Esophagus (tissue), 2 donors: ENCODE data around the gene TTN. TPM values are rescaled to one million over a fixed set of nuclear protein-coding genes. Genes with fewer than 3 reads are reported as not detected.

Experiments
- H3K27ac ChIP-seq, 2 donors: one replicate each; pipeline ENCODE4 v1.5.1; 2013; ENCODE audit warnings: low read depth in 2 of 2, mild to moderate bottlenecking in 2 of 2, inconsistent platforms in 1 of 2, low read length in 1 of 2, moderate library complexity in 1 of 2
- H3K27me3 ChIP-seq, 2 donors: one replicate each; pipeline ENCODE4 v1.6.1; 2013; ENCODE audit warnings: low read length in 2 of 2, control low read depth in 1 of 2, mild to moderate bottlenecking in 1 of 2; ENCODE audit not compliant: insufficient read depth in 2 of 2, control insufficient read depth in 1 of 2
- H3K36me3 ChIP-seq, 2 donors: one replicate each; pipeline ENCODE4 v1.6.1; 2013; ENCODE audit warnings: low read length in 1 of 2; ENCODE audit not compliant: control insufficient read depth in 2 of 2, insufficient read depth in 2 of 2
- H3K4me1 ChIP-seq, 2 donors: one replicate each; pipeline ENCODE4 v1.6.1; 2013; ENCODE audit warnings: low read length in 1 of 2; ENCODE audit not compliant: control insufficient read depth in 2 of 2, insufficient read depth in 2 of 2
- H3K4me3 ChIP-seq, 2 donors: one replicate each; pipeline ENCODE4 v1.5.1; 2013; ENCODE audit warnings: low read length in 2 of 2, mild to moderate bottlenecking in 2 of 2, low read depth in 1 of 2, moderate library complexity in 1 of 2
- H3K9me3 ChIP-seq, 2 donors: one replicate each; pipeline ENCODE4 v1.6.1; 2013; ENCODE audit warnings: mild to moderate bottlenecking in 2 of 2, low read depth in 1 of 2, low read length in 1 of 2, moderate library complexity in 1 of 2; ENCODE audit not compliant: control insufficient read depth in 2 of 2, insufficient read depth in 1 of 2
- WGBS, 2 donors: extraction: QIAGEN DNeasy Blood & Tissue Kit; methylation state at CpG; one replicate each; pipeline ENCODE4 v1.1.7; 2013; 5-methylcytosine and 5-hydroxymethylcytosine counted together
- polyA plus RNA-seq, 2 donors: library from polyadenylated mRNA; stranded (reverse); fragments of 200-250 nt; gene quantifications; one replicate each; pipeline ENCODE4 v1.2.3, GENCODE V29; 2013
- donor health status: healthy with polysubstance abuse.
- donor health status: Bipolar disorder and iron deficiency.

The TTN gene
- under 1 TPM; 0.09 to 0.59 TPM for polyA plus RNA-seq

- H3K9me3 ChIP-seq = no peaks in the 10 kb centered on the region
- no peaks in the 10 kb centered on the region for H3K4me1 ChIP-seq
- H3K27me3 ChIP-seq = no peaks in the 10 kb centered on the region
- H3K27ac ChIP-seq = no peak within 1 kb of the TSS
- H3K36me3 ChIP-seq = no peaks in the 10 kb centered on the region
- WGBS, 2 donors = 82 to 88% methylated on average over 10 of the region's 10 CpGs
- no peak within 1 kb of the TSS for H3K4me3 ChIP-seq
Measured at GRCh38 chr2:178807227-178808008, at the start of gene TTN. TSS of gene TTN (minus strand) at chr2:178807423. CDS start at chr2:178804642, 2,781 bp downstream.

GRCh38 chr2:178855151-178855550 is 47.9 kb upstream of the TTN start:
- no peaks in the 10 kb centered on the region for H3K36me3 ChIP-seq
- no peak overlapping the region for H3K27ac ChIP-seq
- H3K4me1 ChIP-seq = no peaks in the 10 kb centered on the region
- H3K4me3 ChIP-seq = no peak overlapping the region
- H3K9me3 ChIP-seq = no peaks in the 10 kb centered on the region
- H3K27me3 ChIP-seq = no peaks in the 10 kb centered on the region

GRCh38 chr2:178848335-178848734 is 41.1 kb upstream of the TTN start:
- WGBS, 2 donors = 93 to 94% methylated on average over 5 of the region's 5 CpGs
- Histone ChIP-seq H3K36me3 (no peaks in the 10 kb centered on the region), H3K4me1 (no peaks in the 10 kb centered on the region), H3K27me3 (no peaks in the 10 kb centered on the region), H3K27ac (no peak overlapping the region), H3K9me3 (no peaks in the 10 kb centered on the region), H3K4me3 (no peak overlapping the region)

GRCh38 chr2:178846458-178846802 is 39.2 kb upstream of the TTN start:
- no peaks in the 10 kb centered on the region for H3K4me1 ChIP-seq
- no peaks in the 10 kb centered on the region for H3K9me3 ChIP-seq
- 77 to 80% methylated on average over 2 of the region's 2 CpGs for WGBS, 2 donors
- no peak overlapping the region for H3K4me3 ChIP-seq
- no peaks in the 10 kb centered on the region for H3K36me3 ChIP-seq
- H3K27me3 ChIP-seq = no peaks in the 10 kb centered on the region
- H3K27ac ChIP-seq = no peak overlapping the region

GRCh38 chr2:178845566-178846457 is 38.6 kb upstream of the TTN start:
- H3K9me3 ChIP-seq = no peaks in the 10 kb centered on the region
- H3K4me1 ChIP-seq = no peaks in the 10 kb centered on the region
- no peak overlapping the region for H3K4me3 ChIP-seq
- no peak overlapping the region for H3K27ac ChIP-seq
- no peaks in the 10 kb centered on the region for H3K36me3 ChIP-seq
- no peaks in the 10 kb centered on the region for H3K27me3 ChIP-seq
- 49 to 61% methylated on average over 2 of the region's 2 CpGs for WGBS, 2 donors

- no peak overlapping the region for H3K27ac ChIP-seq
- H3K4me3 ChIP-seq = no peak overlapping the region
- H3K9me3 ChIP-seq = no peaks in the 10 kb centered on the region
- no peaks in the 10 kb centered on the region for H3K36me3 ChIP-seq
- H3K27me3 ChIP-seq = no peaks in the 10 kb centered on the region
- H3K4me1 ChIP-seq = no peaks in the 10 kb centered on the region
- WGBS, 2 donors = 48 to 54% methylated on average over 2 of the region's 2 CpGs
Measured at GRCh38 chr2:178844701-178845100, 37.5 kb upstream of the TTN start.

GRCh38 chr2:178844269-178844668 is 37.0 kb upstream of the TTN start:
- Histone ChIP-seq H3K36me3 (no peaks in the 10 kb centered on the region), H3K9me3 (no peaks in the 10 kb centered on the region), H3K27me3 (no peaks in the 10 kb centered on the region), H3K27ac (no peak overlapping the region), H3K4me3 (no peak overlapping the region), H3K4me1 (no peaks in the 10 kb centered on the region)
- 74 to 75% methylated on average over 4 of the region's 4 CpGs for WGBS, 2 donors

GRCh38 chr2:178843697-178844096 is 36.5 kb upstream of the TTN start:
- Histone ChIP-seq H3K27me3 (no peaks in the 10 kb centered on the region), H3K4me3 (no peak overlapping the region), H3K36me3 (no peaks in the 10 kb centered on the region), H3K4me1 (no peaks in the 10 kb centered on the region), H3K9me3 (no peaks in the 10 kb centered on the region), H3K27ac (no peak overlapping the region)
- WGBS, 2 donors = 82 to 86% methylated on average over 1 of the region's 1 CpG

GRCh38 chr2:178836807-178837206 is 29.6 kb upstream of the TTN start:
- Histone ChIP-seq H3K27me3 (no peaks in the 10 kb centered on the region), H3K36me3 (no peaks in the 10 kb centered on the region)
- 39 to 55% methylated on average over 4 of the region's 4 CpGs for WGBS, 2 donors

More at GRCh38 chr2:178836807-178837206, 29.6 kb upstream of the TTN start:
- H3K4me3 ChIP-seq = no peak overlapping the region
- no peaks in the 10 kb centered on the region for H3K4me1 ChIP-seq
- no peaks in the 10 kb centered on the region for H3K9me3 ChIP-seq
- H3K27ac ChIP-seq = no peak overlapping the region
